T-helper 1 cell treated with Interleukin-12 subunit alpha and Interleukin-12 subunit beta and Interleukin-4 antibody, amounts not matched to agents 30 μg/mL and 1 μg/mL, for 36 hours (primary cell): ENCODE data around the gene IGF2BP3.

Experiments used
- H3K27ac Mint-ChIP-seq: one replicate; pipeline ENCODE4 v1.8.0; 2021; ENCODE audit warnings: mild to moderate bottlenecking, mixed read lengths
- H3K27me3 Mint-ChIP-seq: one replicate; pipeline ENCODE4 v1.8.0; 2021; ENCODE audit warnings: low read depth, mixed read lengths
- H3K36me3 Mint-ChIP-seq: one replicate; pipeline ENCODE4 v1.8.0; 2021; ENCODE audit warnings: low read depth, mixed read lengths
- H3K4me1 Mint-ChIP-seq: one replicate; pipeline ENCODE4 v1.8.0; 2021; ENCODE audit warnings: low read depth, mixed read lengths
- H3K4me3 Mint-ChIP-seq: one replicate; pipeline ENCODE4 v1.8.0; 2021; ENCODE audit warnings: mild to moderate bottlenecking, moderate library complexity, mixed read lengths
- H3K9me3 Mint-ChIP-seq: one replicate; pipeline ENCODE4 v1.8.0; 2021; ENCODE audit warnings: mixed read lengths

Gene IGF2BP3

DNA sequence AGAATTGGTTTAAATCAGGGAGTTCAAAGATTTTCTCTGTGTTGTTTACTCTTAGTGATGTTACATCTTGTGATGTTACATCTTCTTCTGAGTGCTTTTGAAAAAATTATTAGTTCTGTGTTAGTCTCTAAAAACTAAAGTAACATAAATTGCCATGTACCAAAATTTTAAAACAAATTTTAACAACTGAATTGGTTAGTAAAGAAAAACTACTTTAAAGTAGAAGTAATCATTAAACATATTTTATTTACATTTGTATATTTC, 5.2 kb upstream of the IGF2BP3 start:
- Mint-ChIP-seq H3K9me3 (no peaks in the 10 kb centered on the region), H3K4me1 (peaks cover 19% of the 10 kb centered on the region), H3K4me3 (no peak overlapping the region), H3K27ac (no peak overlapping the region), H3K36me3 (peaks cover 3% of the 10 kb centered on the region), H3K27me3 (peaks cover 68% of the 10 kb centered on the region)

- peaks cover 4% of the 10 kb centered on the region for H3K36me3 Mint-ChIP-seq
- peaks cover 24% of the 10 kb centered on the region for H3K4me1 Mint-ChIP-seq
- H3K27me3 Mint-ChIP-seq: peaks cover 68% of the 10 kb centered on the region
- peak overlapping the region; percentile 68 for H3K27ac Mint-ChIP-seq
- peak overlapping the region; percentile 83 for H3K4me3 Mint-ChIP-seq
- H3K9me3 Mint-ChIP-seq: no peaks in the 10 kb centered on the region
Observed at GRCh38 chr7:23474829-23475575, 4.7 kb upstream of the IGF2BP3 start.

DNA sequence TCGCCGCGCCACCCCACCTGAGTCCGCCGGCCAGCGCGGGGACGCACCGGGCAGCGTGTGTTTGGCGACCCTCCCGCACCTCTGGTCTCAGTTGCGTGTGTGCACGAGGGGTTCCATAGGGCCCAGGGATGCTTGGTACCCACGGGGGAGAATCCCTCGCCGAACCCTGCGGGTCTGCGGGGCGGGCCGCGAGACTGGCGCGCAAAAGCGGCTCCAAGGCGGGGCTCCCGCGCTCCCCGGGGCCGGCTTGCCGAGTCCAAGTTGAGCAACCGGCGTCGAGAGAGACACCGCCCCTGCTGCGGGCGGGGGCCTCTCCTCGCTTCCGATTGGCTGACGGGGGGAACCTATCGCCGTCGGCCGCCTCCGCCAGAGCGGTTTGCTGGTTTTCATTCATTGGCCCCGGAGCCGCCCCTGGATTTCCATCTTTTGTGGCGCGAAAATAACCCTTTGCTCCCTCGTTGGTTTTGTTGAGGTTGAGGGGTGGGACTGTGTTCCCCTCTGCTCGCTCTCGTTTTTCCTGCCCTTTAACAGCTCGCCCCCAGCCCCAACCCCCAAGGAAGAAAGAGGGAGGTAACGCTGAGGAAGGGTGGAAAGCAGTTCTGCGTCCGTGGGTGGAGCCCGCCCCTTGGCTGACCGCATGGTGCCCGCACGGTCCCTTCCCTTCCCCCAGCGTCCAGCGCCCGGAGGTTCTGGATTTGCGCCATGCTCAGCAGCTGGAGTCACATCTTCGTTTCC, 4.0 kb upstream of the IGF2BP3 start:
- H3K27me3 Mint-ChIP-seq: peaks cover 69% of the 10 kb centered on the region
- H3K9me3 Mint-ChIP-seq: no peaks in the 10 kb centered on the region
- peak overlapping the region; percentile 83 for H3K4me3 Mint-ChIP-seq
- peaks cover 5% of the 10 kb centered on the region for H3K36me3 Mint-ChIP-seq
- peak overlapping the region; percentile 68 for H3K27ac Mint-ChIP-seq
- H3K4me1 Mint-ChIP-seq: peaks cover 26% of the 10 kb centered on the region

DNA sequence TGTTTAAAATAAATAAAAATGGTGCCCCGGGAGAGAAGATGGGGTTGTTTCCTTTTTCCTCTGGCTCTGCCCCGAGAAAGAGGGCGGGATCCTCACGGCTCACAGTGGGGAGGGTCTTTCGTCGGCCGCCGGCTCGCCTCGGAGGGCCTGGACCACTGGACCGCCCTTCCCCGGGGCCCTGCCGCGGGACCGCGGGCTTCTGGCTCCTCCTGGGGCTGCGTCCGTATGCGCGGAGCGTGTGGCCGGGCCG, 3.5 kb upstream of the IGF2BP3 start:
- Mint-ChIP-seq H3K36me3 (peaks cover 5% of the 10 kb centered on the region), H3K9me3 (no peaks in the 10 kb centered on the region), H3K27me3 (peaks cover 66% of the 10 kb centered on the region), H3K4me1 (peaks cover 26% of the 10 kb centered on the region), H3K27ac (peak overlapping the region; percentile 43), H3K4me3 (peak overlapping the region; percentile 83)

DNA sequence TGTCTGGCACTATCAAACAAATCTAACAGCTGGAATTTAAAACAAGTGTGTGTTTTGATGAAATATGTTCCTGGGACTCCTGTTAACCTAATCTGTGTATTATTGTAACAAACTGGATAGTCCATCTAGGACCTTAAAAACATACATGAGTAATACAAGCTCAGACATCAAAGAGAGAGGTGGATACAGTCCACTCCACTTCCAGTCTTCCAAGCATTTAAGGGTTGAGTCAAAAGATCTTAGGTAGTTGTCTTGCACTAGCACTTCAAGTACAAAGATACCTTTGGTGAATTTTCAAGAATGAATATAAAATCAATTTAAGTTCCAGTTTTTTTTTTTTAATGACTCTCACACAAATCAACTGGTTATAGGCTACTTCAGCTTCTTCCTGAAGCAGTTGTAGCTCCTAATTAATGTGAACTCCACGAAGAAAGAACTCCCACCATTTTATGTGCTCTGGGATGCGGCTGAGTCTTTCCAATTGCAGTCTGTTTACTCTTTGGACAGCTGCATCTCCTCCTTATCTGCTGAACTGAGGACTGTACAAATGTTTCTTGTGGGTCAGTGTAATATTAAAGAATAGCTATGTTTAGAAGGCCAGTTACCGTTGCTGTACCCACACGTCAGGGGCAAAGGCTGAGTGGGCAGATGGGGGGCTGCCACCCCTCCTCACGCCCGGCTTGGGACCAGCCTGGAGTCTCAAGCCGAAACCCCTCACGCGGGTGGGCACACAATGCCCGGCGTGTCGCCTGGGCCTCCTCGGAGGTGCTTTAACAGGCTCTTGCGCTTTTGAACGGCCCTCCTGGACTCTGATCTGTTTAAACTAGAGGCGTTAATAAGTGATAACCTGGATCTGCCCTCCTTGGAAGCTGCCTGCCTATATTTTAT, 2.9 kb upstream of the IGF2BP3 start:
- Mint-ChIP-seq H3K4me3 (peak overlapping the region; percentile 83), H3K27ac (peak overlapping the region; percentile 43)

GRCh38 chr7:23472556-23472955, 2.3 kb upstream of the IGF2BP3 start:
- no peak overlapping the region for H3K27ac Mint-ChIP-seq
- H3K9me3 Mint-ChIP-seq: no peaks in the 10 kb centered on the region
- H3K4me1 Mint-ChIP-seq: peaks cover 33% of the 10 kb centered on the region
- H3K36me3 Mint-ChIP-seq: peaks cover 5% of the 10 kb centered on the region
- H3K27me3 Mint-ChIP-seq: peaks cover 69% of the 10 kb centered on the region
- H3K4me3 Mint-ChIP-seq: peak overlapping the region; percentile 5

More for the DNA sequence above, 2.9 kb upstream of the IGF2BP3 start:
- Mint-ChIP-seq H3K9me3 (no peaks in the 10 kb centered on the region), H3K36me3 (peaks cover 5% of the 10 kb centered on the region), H3K4me1 (peaks cover 27% of the 10 kb centered on the region), H3K27me3 (peaks cover 63% of the 10 kb centered on the region)

- Mint-ChIP-seq H3K36me3 (peaks cover 5% of the 10 kb centered on the region), H3K4me1 (peaks cover 38% of the 10 kb centered on the region), H3K4me3 (peak overlapping the region; percentile 31), H3K27ac (peak overlapping the region; percentile 36), H3K27me3 (peaks cover 69% of the 10 kb centered on the region), H3K9me3 (no peaks in the 10 kb centered on the region)
Observed at GRCh38 chr7:23472046-23472445, 1.8 kb upstream of the IGF2BP3 start.

DNA sequence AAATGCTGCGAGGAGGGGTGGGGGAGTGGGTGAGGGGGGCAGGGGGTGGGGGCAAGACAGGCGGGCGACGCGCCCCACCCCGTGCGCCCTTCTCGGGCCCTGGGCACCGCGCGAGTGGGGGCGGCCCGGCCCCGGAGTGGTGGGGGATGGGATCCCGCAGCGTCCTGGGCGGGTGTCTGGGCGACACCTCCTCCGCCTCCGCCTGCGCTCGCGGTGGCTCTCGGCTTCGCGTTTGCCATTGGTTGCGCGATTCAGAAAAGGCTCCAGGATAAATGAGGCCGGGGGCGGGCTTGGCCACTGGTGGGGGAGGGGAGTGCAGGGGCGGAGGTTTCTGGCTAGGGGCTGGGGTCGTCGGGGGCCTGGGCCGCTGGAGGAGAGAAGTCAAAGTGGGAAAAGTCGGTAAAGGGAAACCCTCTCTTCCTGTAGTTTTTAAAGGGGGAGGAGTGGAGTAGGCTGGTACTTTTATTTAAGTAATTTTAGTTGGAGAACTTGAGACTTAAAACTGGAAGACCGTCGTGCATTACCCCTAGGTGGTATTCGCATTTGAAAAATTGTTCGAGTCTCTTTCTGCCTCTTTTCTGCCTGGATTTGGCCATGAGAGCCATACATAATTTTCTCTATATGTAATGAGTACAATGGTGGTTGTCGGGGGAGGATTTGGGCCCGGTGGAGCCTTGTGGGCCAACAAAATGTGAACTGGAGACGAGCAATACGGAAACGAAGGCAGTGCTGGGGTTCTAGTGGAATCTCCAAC, 992 bp upstream of the IGF2BP3 start:
- H3K9me3 Mint-ChIP-seq: no peaks in the 10 kb centered on the region
- peak overlapping the region; percentile 86 for H3K27ac Mint-ChIP-seq
- H3K4me3 Mint-ChIP-seq: peak overlapping the region; percentile 92
- peaks cover 39% of the 10 kb centered on the region for H3K4me1 Mint-ChIP-seq
- H3K27me3 Mint-ChIP-seq: peaks cover 67% of the 10 kb centered on the region
- H3K36me3 Mint-ChIP-seq: peaks cover 5% of the 10 kb centered on the region

GRCh38 chr7:23469961-23470250, 385 bp downstream of the IGF2BP3 start:
- H3K27ac Mint-ChIP-seq: peak overlapping the region; percentile 86
- H3K4me1 Mint-ChIP-seq: peaks cover 38% of the 10 kb centered on the region

GRCh38 chr7:23469150-23469960, 936 bp downstream of the IGF2BP3 start:
- H3K27me3 Mint-ChIP-seq: peaks cover 69% of the 10 kb centered on the region
- no peak overlapping the region for H3K27ac Mint-ChIP-seq
- peak overlapping the region; percentile 92 for H3K4me3 Mint-ChIP-seq
- H3K36me3 Mint-ChIP-seq: peaks cover 5% of the 10 kb centered on the region
- peaks cover 33% of the 10 kb centered on the region for H3K4me1 Mint-ChIP-seq
- H3K9me3 Mint-ChIP-seq: no peaks in the 10 kb centered on the region

More at GRCh38 chr7:23469961-23470250, 385 bp downstream of the IGF2BP3 start:
- no peaks in the 10 kb centered on the region for H3K9me3 Mint-ChIP-seq
- H3K27me3 Mint-ChIP-seq: peaks cover 72% of the 10 kb centered on the region
- H3K36me3 Mint-ChIP-seq: peaks cover 5% of the 10 kb centered on the region
- peak overlapping the region; percentile 92 for H3K4me3 Mint-ChIP-seq

DNA sequence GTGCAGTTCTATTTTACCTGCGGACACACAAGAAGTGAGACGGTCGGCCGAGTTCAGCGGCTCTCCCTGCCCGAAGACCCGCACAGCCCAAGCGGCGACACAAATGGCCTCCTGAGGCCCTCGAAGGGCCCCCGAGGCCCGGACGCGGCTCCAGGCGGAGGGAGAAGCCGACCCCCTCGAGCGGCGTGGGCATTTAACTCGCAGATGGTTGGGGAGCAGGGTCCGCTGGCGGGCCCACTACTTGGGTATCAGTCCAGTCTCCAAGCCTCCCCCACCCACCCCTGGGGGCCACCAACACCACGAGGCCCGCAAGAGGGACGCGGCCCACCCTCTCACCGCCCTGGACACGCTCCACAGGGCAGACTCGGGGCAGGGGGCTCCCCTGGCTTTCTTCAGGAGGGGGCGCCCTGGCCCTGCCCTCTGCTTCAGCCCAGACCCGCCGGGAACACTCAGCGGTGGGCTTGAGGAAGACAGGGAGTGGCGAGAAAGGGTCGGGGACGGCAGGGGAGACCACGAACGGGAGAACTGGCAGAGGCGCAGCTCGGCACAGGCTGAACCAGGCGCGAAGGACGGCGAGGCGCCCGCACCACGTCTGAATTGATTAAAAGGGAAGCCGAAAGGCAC, 1.7 kb downstream of the IGF2BP3 start:
- peak overlapping the region; percentile 73 for H3K4me3 Mint-ChIP-seq
- peaks cover 74% of the 10 kb centered on the region for H3K27me3 Mint-ChIP-seq
- H3K4me1 Mint-ChIP-seq: peaks cover 32% of the 10 kb centered on the region
- no peak overlapping the region for H3K27ac Mint-ChIP-seq
- peaks cover 5% of the 10 kb centered on the region for H3K36me3 Mint-ChIP-seq
- H3K9me3 Mint-ChIP-seq: no peaks in the 10 kb centered on the region

GRCh38 chr7:23467806-23468525, 2.3 kb downstream of the IGF2BP3 start:
- Mint-ChIP-seq H3K4me3 (peak overlapping the region; percentile 73), H3K27ac (peak overlapping the region; percentile 38), H3K36me3 (peaks cover 5% of the 10 kb centered on the region), H3K9me3 (no peaks in the 10 kb centered on the region), H3K4me1 (peaks cover 30% of the 10 kb centered on the region), H3K27me3 (peaks cover 75% of the 10 kb centered on the region)

DNA sequence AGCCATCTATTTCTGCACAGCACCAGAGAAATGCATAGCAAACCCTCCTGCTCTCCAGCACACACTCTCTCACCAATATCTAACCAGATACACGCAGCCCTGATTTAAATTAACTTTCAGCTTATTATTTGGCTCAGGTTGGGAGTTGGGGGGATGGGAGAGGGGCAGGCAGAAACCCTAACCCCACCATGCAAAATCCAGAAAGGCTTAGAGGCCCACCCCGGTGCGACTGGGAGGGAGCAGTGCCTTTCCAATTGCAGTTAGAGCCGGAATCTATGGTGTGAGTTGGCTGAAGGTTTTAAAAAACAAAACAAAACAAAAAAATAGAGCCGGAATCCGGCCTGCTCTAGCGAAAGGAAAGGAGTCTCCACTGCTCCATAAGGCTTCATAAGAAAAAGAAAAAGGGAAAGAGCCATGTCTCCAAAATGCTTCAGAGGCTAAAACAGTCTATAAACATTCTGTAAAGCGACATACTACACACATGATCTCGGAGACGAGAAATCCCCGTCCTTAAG, 2.9 kb downstream of the IGF2BP3 start:
- H3K9me3 Mint-ChIP-seq: no peaks in the 10 kb centered on the region
- H3K4me3 Mint-ChIP-seq: no peak overlapping the region
- peaks cover 31% of the 10 kb centered on the region for H3K4me1 Mint-ChIP-seq
- H3K27ac Mint-ChIP-seq: no peak overlapping the region
- H3K36me3 Mint-ChIP-seq: peaks cover 5% of the 10 kb centered on the region
- peaks cover 75% of the 10 kb centered on the region for H3K27me3 Mint-ChIP-seq
